GM12865 (cell line): ENCODE data around the gene RPL13.

Source experiments
- DNase-seq: peaks from one replicate; pipeline ENCODE4 v3.0.0; 2010; ENCODE audit warnings: low read depth
- H3K4me3 ChIP-seq: 2 replicates; pipeline ENCODE4 v1.5.1; 2011; ENCODE audit warnings: mild to moderate bottlenecking, low read depth, low read length, control low read depth
- TF ChIP-seq, protein P1 (sequence below): IDR thresholded peaks from 2 replicates; pipeline ENCODE4 v1.5.1; 2011; ENCODE audit warnings: low read length, control low read depth, low read depth, inconsistent platforms; ENCODE audit not compliant: insufficient read depth; ENCODE audit errors: missing control alignments

Gene RPL13

DNA sequence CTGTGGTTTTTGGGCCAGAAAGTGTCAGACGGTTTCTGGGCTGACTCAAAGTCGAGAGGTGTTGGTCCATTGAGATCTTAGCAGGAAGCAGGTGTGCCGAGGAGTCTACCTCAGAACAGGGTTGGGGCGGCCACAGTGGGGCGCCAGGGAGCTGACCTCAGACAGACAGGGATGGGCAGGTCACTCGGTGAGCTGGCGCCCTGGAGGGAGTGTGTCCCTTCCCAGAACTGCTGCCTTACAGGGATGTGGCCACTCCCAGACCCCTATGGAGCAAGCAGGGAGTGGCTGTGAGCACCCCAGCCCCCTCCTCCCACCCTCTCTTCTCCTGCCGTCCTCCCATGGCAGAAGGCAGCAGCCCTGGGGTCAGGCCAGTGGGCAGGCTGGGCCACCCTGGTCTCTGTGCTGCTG is 39.0 kb downstream of the RPL13 start:
- TF ChIP-seq, protein P1, sequence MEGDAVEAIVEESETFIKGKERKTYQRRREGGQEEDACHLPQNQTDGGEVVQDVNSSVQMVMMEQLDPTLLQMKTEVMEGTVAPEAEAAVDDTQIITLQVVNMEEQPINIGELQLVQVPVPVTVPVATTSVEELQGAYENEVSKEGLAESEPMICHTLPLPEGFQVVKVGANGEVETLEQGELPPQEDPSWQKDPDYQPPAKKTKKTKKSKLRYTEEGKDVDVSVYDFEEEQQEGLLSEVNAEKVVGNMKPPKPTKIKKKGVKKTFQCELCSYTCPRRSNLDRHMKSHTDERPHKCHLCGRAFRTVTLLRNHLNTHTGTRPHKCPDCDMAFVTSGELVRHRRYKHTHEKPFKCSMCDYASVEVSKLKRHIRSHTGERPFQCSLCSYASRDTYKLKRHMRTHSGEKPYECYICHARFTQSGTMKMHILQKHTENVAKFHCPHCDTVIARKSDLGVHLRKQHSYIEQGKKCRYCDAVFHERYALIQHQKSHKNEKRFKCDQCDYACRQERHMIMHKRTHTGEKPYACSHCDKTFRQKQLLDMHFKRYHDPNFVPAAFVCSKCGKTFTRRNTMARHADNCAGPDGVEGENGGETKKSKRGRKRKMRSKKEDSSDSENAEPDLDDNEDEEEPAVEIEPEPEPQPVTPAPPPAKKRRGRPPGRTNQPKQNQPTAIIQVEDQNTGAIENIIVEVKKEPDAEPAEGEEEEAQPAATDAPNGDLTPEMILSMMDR, result peak; percentile 41
- H3K4me3 ChIP-seq, result no peak overlapping the region
- DNase-seq, result peak; percentile 58

DNA sequence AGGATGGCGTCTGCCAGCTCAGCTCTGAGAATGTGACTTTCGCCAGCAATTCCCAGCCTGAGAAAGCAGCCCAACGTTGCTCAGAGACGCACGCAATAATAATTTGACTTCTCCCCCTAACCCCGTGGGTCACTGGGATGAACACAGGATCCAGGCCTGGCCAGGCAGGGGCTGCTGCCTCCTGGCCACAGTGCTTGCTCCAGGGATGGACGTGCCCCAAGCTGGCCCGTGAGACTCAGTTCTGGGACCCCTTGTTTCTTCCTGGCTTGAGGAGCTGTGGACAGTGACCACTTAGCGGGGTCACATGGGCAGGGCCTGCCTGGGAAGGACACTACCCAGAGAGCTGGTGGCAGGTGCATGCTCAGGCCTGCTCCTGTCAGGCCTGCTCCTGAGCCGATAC is 39.4 kb downstream of the RPL13 start:
- no peak for DNase-seq
- no peak overlapping the region for H3K4me3 ChIP-seq
- TF ChIP-seq, protein P1, result no peak

GRCh38 chr16:89600427-89600826 is 39.9 kb downstream of the RPL13 start:
- DNase-seq, result no peak
- no peak overlapping the region for H3K4me3 ChIP-seq
- TF ChIP-seq, protein P1, result no peak

- TF ChIP-seq, protein P1, result no peak
- H3K4me3 ChIP-seq, result no peak overlapping the region
- no peak for DNase-seq
These were observed 40.5 kb downstream of the RPL13 start for GRCh38 chr16:89600956-89601355.

- TF ChIP-seq, protein P1, result no peak
- no peak overlapping the region for H3K4me3 ChIP-seq
- no peak for DNase-seq
These were observed 41.4 kb downstream of the RPL13 start for GRCh38 chr16:89601906-89602272.

GRCh38 chr16:89602273-89602951 is 41.9 kb downstream of the RPL13 start:
- H3K4me3 ChIP-seq, result no peak overlapping the region
- DNase-seq, result no peak

More at GRCh38 chr16:89602273-89602951, 41.9 kb downstream of the RPL13 start:
- TF ChIP-seq, protein P1, result no peak
